Measurements from ENCODE around the gene SLC1A2. TPM values are rescaled to one million over a fixed set of nuclear protein-coding genes. Genes with fewer than 3 reads are reported as not detected.

SLC1A2 gene
- total RNA-seq, 1 donor from 2014 or later, result 1.9 TPM

DNA sequence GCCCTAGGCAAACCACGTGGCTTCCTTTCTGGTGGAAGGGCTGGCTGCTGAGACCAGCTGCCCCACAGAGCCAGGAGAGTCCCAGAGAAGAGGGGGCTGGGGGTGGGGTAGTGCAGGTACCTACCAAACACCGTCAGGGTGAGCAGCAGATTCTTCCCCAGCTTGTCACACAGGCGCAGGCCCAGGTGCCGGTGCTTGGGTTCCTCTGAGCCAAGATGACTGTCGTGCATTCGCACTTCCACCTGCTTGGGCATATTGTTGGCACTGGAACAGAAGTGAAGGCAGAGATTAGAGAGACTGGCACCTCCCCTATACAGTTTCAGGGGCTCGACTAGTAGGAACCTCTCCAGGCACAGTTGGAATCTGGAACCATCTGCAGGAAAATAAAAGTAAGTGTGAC is 102.1 kb downstream of the SLC1A2 start:
- DNase-seq (ENCODE audit: low spot score in 2 of 2, unreplicated experiment in 2 of 2), result no peak
- H3K4me3 Mint-ChIP-seq, result no peak overlapping the region
- peaks cover 3% of the 10 kb centered on the region for H3K27me3 Mint-ChIP-seq (ENCODE audit: low read depth)
- H3K27ac Mint-ChIP-seq, result no peak overlapping the region
- no peaks in the 10 kb centered on the region for H3K36me3 Mint-ChIP-seq
- H3K9me3 Mint-ChIP-seq, result no peaks in the 10 kb centered on the region
- peaks cover 13% of the 10 kb centered on the region for H3K4me1 Mint-ChIP-seq
- TF ChIP-seq, protein P1, sequence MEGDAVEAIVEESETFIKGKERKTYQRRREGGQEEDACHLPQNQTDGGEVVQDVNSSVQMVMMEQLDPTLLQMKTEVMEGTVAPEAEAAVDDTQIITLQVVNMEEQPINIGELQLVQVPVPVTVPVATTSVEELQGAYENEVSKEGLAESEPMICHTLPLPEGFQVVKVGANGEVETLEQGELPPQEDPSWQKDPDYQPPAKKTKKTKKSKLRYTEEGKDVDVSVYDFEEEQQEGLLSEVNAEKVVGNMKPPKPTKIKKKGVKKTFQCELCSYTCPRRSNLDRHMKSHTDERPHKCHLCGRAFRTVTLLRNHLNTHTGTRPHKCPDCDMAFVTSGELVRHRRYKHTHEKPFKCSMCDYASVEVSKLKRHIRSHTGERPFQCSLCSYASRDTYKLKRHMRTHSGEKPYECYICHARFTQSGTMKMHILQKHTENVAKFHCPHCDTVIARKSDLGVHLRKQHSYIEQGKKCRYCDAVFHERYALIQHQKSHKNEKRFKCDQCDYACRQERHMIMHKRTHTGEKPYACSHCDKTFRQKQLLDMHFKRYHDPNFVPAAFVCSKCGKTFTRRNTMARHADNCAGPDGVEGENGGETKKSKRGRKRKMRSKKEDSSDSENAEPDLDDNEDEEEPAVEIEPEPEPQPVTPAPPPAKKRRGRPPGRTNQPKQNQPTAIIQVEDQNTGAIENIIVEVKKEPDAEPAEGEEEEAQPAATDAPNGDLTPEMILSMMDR (IDR thresholded peaks at IDR 0.05; ENCODE audit: unreplicated experiment), result no peak

DNA sequence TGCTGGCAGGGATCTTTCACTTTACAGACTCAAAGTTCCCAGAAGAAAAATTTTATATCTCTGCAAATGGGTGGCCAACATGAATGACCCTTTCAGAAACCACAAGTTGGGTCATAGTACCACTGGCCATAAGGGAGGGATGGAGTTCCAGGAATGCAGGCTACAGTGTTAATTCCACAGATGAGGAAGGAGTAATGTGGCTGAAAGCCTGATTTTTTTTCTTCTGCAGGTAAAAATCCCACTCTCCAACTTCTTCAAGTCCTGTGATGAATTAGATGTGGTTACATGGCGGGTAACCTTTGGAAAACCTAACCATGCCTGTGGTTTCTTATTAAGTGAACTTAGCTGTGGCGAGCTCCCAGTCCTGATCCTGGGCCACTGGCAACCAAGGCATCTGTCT is 103.2 kb downstream of the SLC1A2 start:
- peaks cover 3% of the 10 kb centered on the region for H3K27me3 Mint-ChIP-seq (ENCODE audit: low read depth)
- H3K9me3 Mint-ChIP-seq, result no peaks in the 10 kb centered on the region
- TF ChIP-seq, protein P1 (IDR thresholded peaks at IDR 0.05; ENCODE audit: unreplicated experiment), result no peak
- DNase-seq (ENCODE audit: low spot score in 2 of 2, unreplicated experiment in 2 of 2), result no peak
- H3K27ac Mint-ChIP-seq, result no peak overlapping the region
- no peaks in the 10 kb centered on the region for H3K36me3 Mint-ChIP-seq
- peaks cover 13% of the 10 kb centered on the region for H3K4me1 Mint-ChIP-seq
- H3K4me3 Mint-ChIP-seq, result no peak overlapping the region

DNA sequence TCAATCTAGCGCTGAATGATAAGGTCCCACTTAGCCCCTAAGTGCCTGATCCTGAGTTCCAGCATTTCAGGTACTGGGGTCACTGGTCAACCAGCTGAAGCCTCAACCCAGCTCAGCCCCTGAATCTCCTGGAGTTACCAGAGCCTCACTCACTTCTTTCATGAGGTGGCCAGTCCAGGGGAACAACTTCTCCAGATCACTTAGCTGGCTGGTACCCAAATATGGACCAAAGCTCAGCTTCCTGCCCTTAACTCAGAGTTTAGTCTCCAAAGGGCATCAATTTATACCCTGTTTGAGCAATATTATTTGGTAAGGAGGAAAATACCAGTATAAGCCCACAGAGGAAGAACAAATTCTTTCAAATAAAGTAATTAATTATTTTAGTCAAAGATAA is 105.6 kb downstream of the SLC1A2 start:
- H3K4me1 Mint-ChIP-seq, result no peaks in the 10 kb centered on the region
- H3K4me3 Mint-ChIP-seq, result no peak overlapping the region
- peaks cover 8% of the 10 kb centered on the region for H3K27me3 Mint-ChIP-seq (ENCODE audit: low read depth)
- no peaks in the 10 kb centered on the region for H3K9me3 Mint-ChIP-seq
- H3K36me3 Mint-ChIP-seq, result no peaks in the 10 kb centered on the region
- TF ChIP-seq, protein P1 (IDR thresholded peaks at IDR 0.05; ENCODE audit: unreplicated experiment), result no peak
- no peak overlapping the region for H3K27ac Mint-ChIP-seq
- no peak for DNase-seq (ENCODE audit: low spot score in 2 of 2, unreplicated experiment in 2 of 2)

DNA sequence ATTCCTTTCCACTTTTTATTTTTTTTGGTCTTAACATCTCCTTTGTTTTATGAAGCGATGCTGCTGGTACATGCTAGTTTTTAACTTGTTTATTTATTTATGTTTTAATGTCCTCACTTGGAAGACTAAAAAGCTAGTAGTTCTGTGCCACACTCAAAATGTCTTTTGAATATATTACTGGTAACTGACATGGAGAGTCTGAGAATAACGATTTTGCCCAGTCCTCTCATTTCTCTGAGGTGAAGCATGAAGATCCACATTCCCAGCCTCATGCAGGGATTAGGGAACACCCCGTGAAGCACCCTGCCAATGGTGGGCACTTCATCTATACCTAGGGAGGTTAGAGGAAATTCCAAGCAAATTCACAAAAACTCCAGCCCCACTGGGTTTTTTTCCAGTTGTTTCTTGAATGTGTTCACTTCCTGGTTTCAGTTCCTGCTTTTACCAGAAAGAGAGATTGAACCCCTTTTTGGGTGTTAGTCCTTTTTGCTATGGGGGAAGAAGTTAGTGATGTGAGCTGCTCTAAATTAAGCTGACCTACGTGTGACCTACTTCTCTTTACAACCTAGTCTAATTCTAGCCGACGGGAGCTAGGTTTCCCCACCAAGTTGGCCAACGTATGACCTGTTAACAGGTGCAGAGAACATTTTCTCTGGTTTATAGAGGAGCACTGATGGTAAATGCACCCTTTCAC is 106.1 kb downstream of the SLC1A2 start:
- Mint-ChIP-seq H3K4me1 (no peaks in the 10 kb centered on the region), H3K27me3 (ENCODE audit: low read depth) (peaks cover 8% of the 10 kb centered on the region), H3K36me3 (no peaks in the 10 kb centered on the region), H3K27ac (no peak overlapping the region), H3K4me3 (no peak overlapping the region), H3K9me3 (no peaks in the 10 kb centered on the region)
- DNase-seq (ENCODE audit: low spot score in 2 of 2, unreplicated experiment in 2 of 2), result no peak
- TF ChIP-seq, protein P1 (IDR thresholded peaks at IDR 0.05; ENCODE audit: unreplicated experiment), result no peak

DNA sequence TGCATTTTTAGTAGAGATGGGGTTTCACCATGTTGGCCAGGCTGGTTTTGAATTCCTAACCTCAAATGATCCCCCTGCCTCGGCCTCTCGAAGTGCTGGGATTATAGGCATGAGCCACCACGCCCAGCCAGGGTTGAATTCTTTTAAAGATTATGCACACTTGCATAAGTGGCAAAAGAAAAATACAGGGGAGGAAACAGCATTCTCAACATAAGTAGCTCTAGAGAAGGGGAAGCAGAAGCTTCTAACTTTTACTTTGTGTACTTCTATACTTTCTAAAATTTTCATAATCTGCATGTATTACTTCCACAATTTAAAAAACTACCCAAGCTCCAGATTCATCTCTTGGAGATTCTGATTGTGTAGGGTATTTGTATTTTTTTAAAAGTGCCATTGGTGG is 108.0 kb downstream of the SLC1A2 start:
- Mint-ChIP-seq H3K27me3 (ENCODE audit: low read depth) (peaks cover 6% of the 10 kb centered on the region), H3K4me1 (no peaks in the 10 kb centered on the region), H3K27ac (no peak overlapping the region), H3K9me3 (no peaks in the 10 kb centered on the region), H3K4me3 (no peak overlapping the region), H3K36me3 (no peaks in the 10 kb centered on the region)
- TF ChIP-seq, protein P1 (IDR thresholded peaks at IDR 0.05; ENCODE audit: unreplicated experiment), result no peak
- DNase-seq (ENCODE audit: low spot score in 2 of 2, unreplicated experiment in 2 of 2), result no peak

All from mesothelial cell of epicardium (in vitro differentiated cells).